ENCODE measurements around the gene CCM2.

The CCM2 gene

GRCh38 chr7:45036796-45037195 is 36.8 kb downstream of the CCM2 start:
- no peak for TF ChIP-seq CTCF (IDR thresholded peaks at IDR 0.05; ENCODE audit: low read depth, low read length)
- no peak overlapping the region for H3K4me3 ChIP-seq (ENCODE audit: low read depth, low read length)

GRCh38 chr7:45037876-45038275 is 37.9 kb downstream of the CCM2 start:
- no peak overlapping the region for H3K4me3 ChIP-seq (ENCODE audit: low read depth, low read length)
- no peak for TF ChIP-seq CTCF (IDR thresholded peaks at IDR 0.05; ENCODE audit: low read depth, low read length)

- H3K4me3 ChIP-seq (ENCODE audit: low read depth, low read length), result no peak overlapping the region
- TF ChIP-seq CTCF (IDR thresholded peaks at IDR 0.05; ENCODE audit: low read depth, low read length), result no peak
Measured at GRCh38 chr7:45039106-45039505, 39.1 kb downstream of the CCM2 start.

GRCh38 chr7:45044338-45044737 is 44.3 kb downstream of the CCM2 start:
- no peak overlapping the region for H3K4me3 ChIP-seq (ENCODE audit: low read depth, low read length)
- no peak for TF ChIP-seq CTCF (IDR thresholded peaks at IDR 0.05; ENCODE audit: low read depth, low read length)

- TF ChIP-seq CTCF (IDR thresholded peaks at IDR 0.05; ENCODE audit: low read depth, low read length), result no peak
- no peak overlapping the region for H3K4me3 ChIP-seq (ENCODE audit: low read depth, low read length)
Measured at GRCh38 chr7:45048748-45049147, 48.7 kb downstream of the CCM2 start.

- no peak for TF ChIP-seq CTCF (IDR thresholded peaks at IDR 0.05; ENCODE audit: low read depth, low read length)
- no peak overlapping the region for H3K4me3 ChIP-seq (ENCODE audit: low read depth, low read length)
Measured at GRCh38 chr7:45050198-45050597, 50.2 kb downstream of the CCM2 start.

- no peak overlapping the region for H3K4me3 ChIP-seq (ENCODE audit: low read depth, low read length)
- no peak for TF ChIP-seq CTCF (IDR thresholded peaks at IDR 0.05; ENCODE audit: low read depth, low read length)
Measured at GRCh38 chr7:45052011-45052410, 52.0 kb downstream of the CCM2 start.

All from WI38 (cell line).